AG04449 (cell line): ENCODE results near the gene ODC1.

Experiments used
- CTCF ChIA-PET: fragments of 350-600 bp; formaldehyde crosslinking; extraction: SDS; loops from one replicate; lab custom pipeline; 2021; ENCODE audit warnings: antibody characterized with exemption; lab: Yijun Ruan, JAX
- POLR2A ChIA-PET: fragments of 400-600, 350-600 bp; formaldehyde crosslinking; extraction: SDS; loops from one replicate; lab custom pipeline; 2020; ENCODE audit warnings: antibody characterized with exemption, inconsistent platforms; lab: Yijun Ruan, JAX
- DNase-seq: peaks from one replicate; pipeline ENCODE4 v3.0.0-alpha.2; 2010; ENCODE audit warnings: low read depth, low spot score
- H3K4me3 ChIP-seq: 2 replicates; pipeline ENCODE4 v1.5.1; 2011; ENCODE audit warnings: low read depth, mild to moderate bottlenecking, control low read depth, low read length
- CTCF ChIP-seq: IDR thresholded peaks from one replicate; pipeline ENCODE4 v1.5.1; 2011; ENCODE audit warnings: mild to moderate bottlenecking, moderate library complexity, low read length, control low read depth, inconsistent platforms; ENCODE audit not compliant: insufficient read depth; ENCODE audit errors: missing control alignments

ODC1 gene

DNA sequence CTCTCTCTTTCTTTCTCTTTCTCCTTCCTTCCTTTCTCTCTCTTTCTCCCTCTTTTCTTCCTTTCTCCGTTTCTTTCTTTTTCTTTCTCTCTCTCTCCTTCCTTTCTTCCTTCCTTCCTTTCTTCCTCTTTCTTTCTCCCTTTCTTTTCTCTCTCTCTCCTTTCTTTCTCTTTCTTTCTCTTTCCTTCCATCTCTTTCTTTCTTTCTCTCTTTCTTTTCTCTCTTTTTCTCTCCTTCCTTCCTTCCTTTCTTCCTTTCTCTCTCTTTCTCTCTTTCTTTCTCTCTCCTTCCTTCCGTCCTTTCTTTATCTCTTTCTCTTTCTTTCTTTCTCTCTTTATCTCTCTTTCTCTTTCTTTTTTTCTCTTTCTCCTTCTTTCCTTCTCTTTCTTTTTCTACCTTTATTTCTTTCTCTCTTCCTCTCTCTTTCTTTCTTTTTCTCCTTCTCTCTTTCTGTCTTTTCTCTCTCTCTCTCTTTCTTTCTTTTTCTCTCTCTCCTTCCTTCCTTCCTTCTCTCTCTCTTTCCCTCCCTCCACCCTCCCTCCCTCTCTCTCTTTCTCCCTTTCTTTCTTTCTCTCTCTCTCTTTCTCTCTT, 32.3 kb upstream of the ODC1 start:
- DNase-seq, result no peak
- H3K4me3 ChIP-seq, result no peak overlapping the region
- ChIA-PET CTCF (no interaction called here), POLR2A (no interaction called here)
- no peak for TF ChIP-seq CTCF

GRCh38 chr2:10478916-10479315, 30.8 kb upstream of the ODC1 start:
- no peak overlapping the region for H3K4me3 ChIP-seq
- POLR2A ChIA-PET, result no interaction called here
- DNase-seq, result no peak
- TF ChIP-seq CTCF, result no peak
- CTCF ChIA-PET, result no interaction called here

DNA sequence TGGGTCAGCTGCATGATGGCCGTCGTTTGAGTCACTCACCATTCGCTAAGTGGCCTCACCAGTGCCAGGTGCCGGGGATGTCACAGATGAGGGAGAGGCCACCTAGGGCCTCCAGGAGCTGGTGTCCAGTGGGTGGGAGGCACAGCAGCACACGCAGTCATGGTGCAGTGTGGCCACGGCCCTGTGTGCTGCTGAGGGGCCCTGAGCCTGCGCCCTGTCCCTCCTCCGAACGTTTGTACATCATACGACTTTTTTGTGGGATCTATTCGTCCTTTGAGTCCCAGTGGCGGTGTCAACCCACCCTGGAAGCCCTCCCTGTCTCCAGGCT, 30.1 kb upstream of the ODC1 start:
- TF ChIP-seq CTCF, result no peak
- CTCF ChIA-PET, result no interaction called here
- no peak overlapping the region for H3K4me3 ChIP-seq
- POLR2A ChIA-PET, result no interaction called here
- DNase-seq, result no peak

DNA sequence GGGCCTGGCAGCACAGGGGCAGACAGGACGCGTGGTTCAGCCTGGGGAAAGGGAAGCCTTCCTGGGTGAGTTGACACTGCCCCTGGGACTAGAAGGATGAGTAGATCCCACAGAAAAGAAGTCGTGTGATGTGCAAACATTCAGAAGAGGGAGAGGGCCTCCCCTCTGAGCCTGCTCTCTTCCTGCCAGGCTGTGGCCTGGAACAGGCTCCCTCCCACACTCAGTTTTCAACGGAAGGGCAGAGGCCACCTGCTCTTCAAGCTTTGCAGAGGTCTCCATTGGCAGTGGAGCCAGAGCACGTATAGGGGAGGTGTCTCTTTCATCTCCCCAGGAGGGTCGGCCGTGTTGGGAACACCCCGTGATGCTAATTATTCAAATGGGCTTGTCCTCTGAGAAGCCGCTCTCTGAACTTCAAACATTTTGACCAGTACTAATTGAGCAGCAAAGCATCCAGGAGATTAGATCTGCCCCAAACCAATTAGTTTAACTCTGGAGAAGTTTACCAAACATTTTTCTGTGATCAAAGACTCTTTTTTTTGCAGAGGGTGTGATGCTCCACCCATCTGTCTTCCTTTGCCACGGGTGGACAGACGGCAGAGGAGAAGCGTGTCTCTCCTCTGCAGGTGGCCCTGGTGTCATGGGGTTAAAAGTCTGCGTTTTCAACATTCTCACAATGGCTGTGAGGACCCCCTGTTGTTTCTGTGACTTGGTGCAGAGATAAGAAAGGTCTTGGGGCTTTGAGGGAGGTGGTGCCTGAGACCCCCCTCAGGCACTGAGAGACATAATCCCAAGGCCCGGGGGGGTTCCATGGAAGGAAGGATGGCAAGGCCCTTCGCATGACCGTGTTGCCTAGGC, 29.5 kb upstream of the ODC1 start:
- TF ChIP-seq CTCF, result no peak
- no peak overlapping the region for H3K4me3 ChIP-seq
- POLR2A ChIA-PET, result no interaction called here
- CTCF ChIA-PET, result no interaction called here
- DNase-seq, result no peak

- ChIA-PET CTCF (no interaction called here), POLR2A (no interaction called here)
- TF ChIP-seq CTCF, result no peak
- DNase-seq, result no peak
- no peak overlapping the region for H3K4me3 ChIP-seq
Measured at GRCh38 chr2:10476723-10477442, 28.8 kb upstream of the ODC1 start.
